ENCODE data around the gene NUCKS1. TPM values are rescaled to one million over a fixed set of nuclear protein-coding genes. Genes with fewer than 3 reads are reported as not detected.
A peak's percentile ranks its signal among the peaks of the same experiment; 100 is the strongest.

The NUCKS1 gene
- total and polyA plus RNA-seq, 10 donors: 26.9 to 142 (median 96.7) TPM

DNA sequence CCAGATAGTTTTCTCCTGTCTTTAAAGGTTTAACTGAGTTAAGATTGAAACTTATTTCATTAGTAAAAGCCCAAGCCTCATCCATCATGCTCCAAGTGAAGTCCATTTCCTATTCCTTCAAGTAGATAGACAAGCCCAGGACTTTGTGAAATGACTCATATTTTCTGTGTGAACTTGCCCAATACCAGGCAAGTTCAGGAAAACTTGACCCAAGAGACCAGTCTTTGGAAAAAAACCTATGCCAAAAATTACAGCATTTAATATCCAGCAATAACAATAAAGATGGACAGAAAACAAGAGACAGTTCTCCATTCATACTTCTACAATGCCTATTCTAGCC is 25.7 kb upstream of the NUCKS1 start:
- peaks cover 0 to 12% (median under 1%) of the 10 kb centered on the region in 6 donors for H3K36me3 ChIP-seq
- intact Hi-C loops (cut with DNase I; ENCODE audit: low total_unique reads): no loop called here
- H3K27ac ChIP-seq: peak overlapping the region; percentile 83 to 94 (median 88)
- H3K4me3 ChIP-seq: peak overlapping the region in 7 of 8 donors; percentile 66 to 89 (median 76)
- TF ChIP-seq POLR2AphosphoS5 (IDR thresholded peaks at IDR 0.05) (no peak), CTCF (IDR thresholded peaks at IDR 0.05 in 8 of 11, conservative IDR thresholded peaks at IDR 0.05 in 3 of 11) (no peak), POLR2A (IDR thresholded peaks at IDR 0.05) (no peak)
- H3K4me1 ChIP-seq: peaks cover 5 to 60% (median 43%) of the 10 kb centered on the region in 6 donors
- no peaks in the 10 kb centered on the region for H3K27me3 ChIP-seq (replicated peaks in 1 of 7)
- H3K9me3 ChIP-seq: no peaks in the 10 kb centered on the region
- no peak for DNase-seq

DNA sequence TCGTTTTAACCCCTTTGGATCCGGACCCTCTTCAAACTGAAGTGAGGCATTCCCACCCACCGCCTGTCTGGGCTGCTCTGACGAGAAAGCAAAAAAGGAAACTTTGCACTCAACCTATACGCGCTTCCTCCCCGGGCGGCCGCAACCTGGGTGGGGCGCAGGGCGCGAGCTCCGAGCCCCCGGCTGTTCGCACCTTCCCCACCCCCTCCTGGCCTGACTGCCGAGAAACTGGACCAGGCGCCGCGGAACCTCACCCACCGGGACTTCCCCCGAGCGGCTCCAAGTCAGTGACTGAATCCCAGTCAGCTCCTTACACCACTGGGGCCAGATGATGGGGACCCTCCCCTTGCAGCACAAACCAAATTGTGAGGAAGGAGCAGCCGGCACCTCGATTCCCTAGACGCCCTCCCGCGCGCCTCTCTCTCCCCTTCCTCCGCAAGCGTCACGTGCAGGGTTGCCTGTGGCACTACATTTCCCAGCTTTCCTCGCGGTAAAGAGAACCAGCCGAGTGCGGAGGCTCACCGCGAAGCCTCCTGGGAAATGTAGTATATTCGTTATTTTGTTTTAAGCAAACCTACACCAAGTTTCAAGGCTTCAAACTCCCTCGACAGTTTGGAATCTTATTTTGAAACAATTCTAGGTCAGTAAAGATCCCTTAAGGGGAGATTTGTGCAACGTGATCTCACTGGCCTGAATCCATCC is 25.2 kb upstream of the NUCKS1 start, which contains the start of gene RAB29:
Gene RAB29, minus strand, starts transcription at position 468 of the 702 bp plus-strand sequence. CDS start 526 bp downstream, outside the sequence.
- H3K9me3 ChIP-seq: no peaks in the 10 kb centered on the region
- H3K27ac ChIP-seq: peak within 1 kb of the TSS; percentile 83 to 94 (median 88)
- whole genome bisulfite sequencing, 5 donors: 0 to 1% (median 0%) methylated on average over 21 to 40 of the region's 40 CpGs
- H3K27me3 ChIP-seq (replicated peaks in 1 of 7): no peaks in the 10 kb centered on the region
- TF ChIP-seq POLR2AphosphoS5 (IDR thresholded peaks at IDR 0.05) (peak; percentile 89 to 96 (median 90)), CTCF (IDR thresholded peaks at IDR 0.05 in 8 of 11, conservative IDR thresholded peaks at IDR 0.05 in 3 of 11) (peak in 3 of 11 experiments; percentile 7 to 26 (median 14)), POLR2A (IDR thresholded peaks at IDR 0.05) (no peak)
- H3K4me1 ChIP-seq: peaks cover 5 to 60% (median 43%) of the 10 kb centered on the region in 6 donors
- H3K36me3 ChIP-seq: peaks cover 0 to 17% (median 5%) of the 10 kb centered on the region in 6 donors
- intact Hi-C loops (cut with DNase I; ENCODE audit: low total_unique reads): no loop called here
- H3K4me3 ChIP-seq: peak within 1 kb of the TSS; percentile 66 to 89 (median 76)
- peak; percentile 96 for DNase-seq

GRCh38 chr1:205774198-205775014 is 24.4 kb upstream of the NUCKS1 start:
- Histone ChIP-seq H3K4me3 (peak overlapping the region; percentile 66 to 89 (median 76)), H3K27me3 (replicated peaks in 1 of 7) (no peaks in the 10 kb centered on the region), H3K27ac (peak overlapping the region; percentile 83 to 94 (median 88)), H3K9me3 (no peaks in the 10 kb centered on the region), H3K4me1 (peaks cover 5 to 60% (median 43%) of the 10 kb centered on the region in 6 donors), H3K36me3 (peaks cover 0 to 24% (median 13%) of the 10 kb centered on the region in 6 donors)
- WGBS, 5 donors: 10 to 14% (median 12%) methylated on average over 35 to 36 of the region's 36 CpGs
- DNase-seq: peak; percentile 79
- intact Hi-C loops (cut with DNase I; ENCODE audit: low total_unique reads): no loop called here
- TF ChIP-seq POLR2A (IDR thresholded peaks at IDR 0.05) (no peak), CTCF (IDR thresholded peaks at IDR 0.05 in 8 of 11, conservative IDR thresholded peaks at IDR 0.05 in 3 of 11) (no peak), POLR2AphosphoS5 (IDR thresholded peaks at IDR 0.05) (no peak)

All from spleen (tissue), 11 donors.